Fibroblast of lung (primary cell): Measurements from ENCODE around the gene CCDC6. TPM values are rescaled to one million over a fixed set of nuclear protein-coding genes. Genes with fewer than 3 reads are reported as not detected.

ENCODE experiments used
- DNase-seq, 2 donors: peaks; one replicate each; pipeline versions ENCODE4 v3.0.0 to v3.0.0-alpha.2; 2010; ENCODE audit warnings: low read depth in 2 of 2
- H2AFZ ChIP-seq: 2 replicates; pipeline ENCODE4 v1.5.1; 2012; ENCODE audit warnings: low read length, control low read depth, inconsistent platforms
- H3K27ac ChIP-seq: 2 replicates; pipeline ENCODE4 v1.5.1; 2011; ENCODE audit warnings: low read length, control low read depth; ENCODE audit not compliant: insufficient read depth
- H3K27me3 ChIP-seq: 2 replicates; pipeline ENCODE4 v1.5.1; 2011; ENCODE audit warnings: mild to moderate bottlenecking, low read length; ENCODE audit not compliant: control insufficient read depth, insufficient read depth
- H3K36me3 ChIP-seq: 2 replicates; pipeline ENCODE4 v1.5.1; 2011; ENCODE audit warnings: low read length; ENCODE audit not compliant: control insufficient read depth, insufficient read depth
- H3K4me1 ChIP-seq: 2 replicates; pipeline ENCODE4 v1.5.1; 2011; ENCODE audit warnings: low read length; ENCODE audit not compliant: control insufficient read depth, insufficient read depth; ENCODE audit errors: extremely low read depth
- H3K4me2 ChIP-seq: 2 replicates; pipeline ENCODE4 v1.5.1; 2011; ENCODE audit warnings: low read length, control low read depth; ENCODE audit not compliant: insufficient read depth; ENCODE audit errors: extremely low read depth
- H3K4me3 ChIP-seq, 4 experiments: fragments of 200-600 bp in 1 of 4; sonication (generic) in 1 of 4; replicated peaks in 1 of 4; 2 replicates each; pipeline ENCODE4 v1.5.1; 2011 to 2016; ENCODE audit warnings: low read length in 4 of 4, low read depth in 3 of 4, mild to moderate bottlenecking in 3 of 4, control low read depth in 2 of 4, inconsistent platforms in 1 of 4, mixed read lengths in 1 of 4; ENCODE audit not compliant: insufficient read depth in 1 of 4; ENCODE audit errors: control extremely low read depth in 1 of 4
- H3K79me2 ChIP-seq: 2 replicates; pipeline ENCODE4 v1.5.1; 2012; ENCODE audit warnings: mild to moderate bottlenecking, low read length, inconsistent platforms; ENCODE audit not compliant: control insufficient read depth, insufficient read depth
- H3K9ac ChIP-seq: 2 replicates; pipeline ENCODE4 v1.5.1; 2011; ENCODE audit warnings: mild to moderate bottlenecking, low read length, control low read depth; ENCODE audit not compliant: insufficient read depth
- H3K9me3 ChIP-seq: 2 replicates; pipeline ENCODE4 v1.5.1; 2012; ENCODE audit warnings: low read depth, low read length; ENCODE audit not compliant: control insufficient read depth, insufficient read depth
- H4K20me1 ChIP-seq: 2 replicates; pipeline ENCODE4 v1.5.1; 2011; ENCODE audit warnings: low read length; ENCODE audit not compliant: control insufficient read depth, insufficient read depth; ENCODE audit errors: extremely low read depth
- EZH2 ChIP-seq: IDR thresholded peaks from 2 replicates; pipeline ENCODE4 v1.5.1; 2012; ENCODE audit warnings: low read length, control low read depth, mild to moderate bottlenecking; ENCODE audit errors: missing control alignments
- polyA plus RNA-seq, 2 donors: library from polyadenylated mRNA; depleted of rRNA in 1 of 2; stranded (reverse) in 1 of 2; unstranded in 1 of 2; fragments of >200 nt; gene quantifications; 2 replicates each; pipeline ENCODE4 v1.2.1, GENCODE V29; 2011 to 2012; ENCODE audit warnings: missing spikeins in 1 of 2
- total RNA-seq: library from RNA; depleted of rRNA; stranded (reverse); fragments of >200 nt; gene quantifications from 2 replicates; pipeline ENCODE4 v1.2.1, GENCODE V29; 2014
- TF ChIP-seq, protein P1 (sequence below), 2 donors: IDR thresholded peaks in 1 of 2; conservative IDR thresholded peaks in 1 of 2; 1 replicate in 1 of 2; 2 replicates in 1 of 2; pipeline ENCODE4 v1.5.1; 2011 to 2012; ENCODE audit warnings: low read length in 2 of 2, control low read depth in 1 of 2, inconsistent platforms in 1 of 2, low read depth in 1 of 2, mild to moderate bottlenecking in 1 of 2

Gene CCDC6
- total and polyA plus RNA-seq, 2 donors (not counting 1 experiment from before 2014, with no cell fraction given) = 35.5 to 51.2 TPM

DNA sequence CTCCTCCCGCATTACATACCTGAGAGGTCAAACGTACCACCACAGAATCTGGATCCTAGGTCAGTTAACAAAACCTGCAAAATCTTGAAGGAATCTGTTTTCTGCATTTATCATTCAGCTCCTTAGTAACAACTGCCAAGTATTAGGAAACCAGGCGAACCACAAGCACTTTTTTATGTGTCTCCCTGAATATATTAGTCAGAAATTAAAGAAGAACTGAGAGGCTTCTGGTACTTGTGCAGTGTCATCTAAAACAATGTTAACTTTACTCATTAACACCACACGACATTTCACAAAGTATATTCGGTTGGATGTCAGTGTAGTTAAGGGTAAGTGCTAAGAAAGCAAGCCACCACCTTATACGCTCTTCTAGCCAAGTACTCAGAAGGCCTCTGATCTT, 2.5 kb downstream of the CCDC6 start:
- H4K20me1 ChIP-seq = no peaks in the 10 kb centered on the region

DNA sequence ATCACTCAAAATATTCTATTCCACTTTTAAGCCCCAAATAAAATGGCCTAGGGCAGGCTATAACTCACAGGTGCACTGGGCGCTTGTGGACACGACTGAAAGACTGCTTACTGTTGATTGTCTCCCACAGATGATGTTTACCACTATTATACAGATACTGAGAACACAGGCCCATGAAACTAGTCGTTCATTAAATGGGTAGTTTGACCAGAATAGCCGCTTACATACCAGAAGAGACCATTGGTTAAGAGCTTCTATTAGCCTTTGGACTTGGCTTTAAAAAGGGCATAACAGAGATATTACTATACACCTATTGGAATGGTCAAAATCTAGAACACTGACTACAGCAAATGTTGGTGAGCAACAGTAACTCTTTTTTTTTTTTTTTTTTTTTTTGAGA, 4.3 kb downstream of the CCDC6 start:
- H3K9ac ChIP-seq = no peak overlapping the region
- peaks cover 2% of the 10 kb centered on the region for H3K36me3 ChIP-seq
- no peak overlapping the region for H3K4me2 ChIP-seq
- H2AFZ ChIP-seq = no peak overlapping the region
- H3K9me3 ChIP-seq = no peaks in the 10 kb centered on the region
- TF ChIP-seq, protein P1, sequence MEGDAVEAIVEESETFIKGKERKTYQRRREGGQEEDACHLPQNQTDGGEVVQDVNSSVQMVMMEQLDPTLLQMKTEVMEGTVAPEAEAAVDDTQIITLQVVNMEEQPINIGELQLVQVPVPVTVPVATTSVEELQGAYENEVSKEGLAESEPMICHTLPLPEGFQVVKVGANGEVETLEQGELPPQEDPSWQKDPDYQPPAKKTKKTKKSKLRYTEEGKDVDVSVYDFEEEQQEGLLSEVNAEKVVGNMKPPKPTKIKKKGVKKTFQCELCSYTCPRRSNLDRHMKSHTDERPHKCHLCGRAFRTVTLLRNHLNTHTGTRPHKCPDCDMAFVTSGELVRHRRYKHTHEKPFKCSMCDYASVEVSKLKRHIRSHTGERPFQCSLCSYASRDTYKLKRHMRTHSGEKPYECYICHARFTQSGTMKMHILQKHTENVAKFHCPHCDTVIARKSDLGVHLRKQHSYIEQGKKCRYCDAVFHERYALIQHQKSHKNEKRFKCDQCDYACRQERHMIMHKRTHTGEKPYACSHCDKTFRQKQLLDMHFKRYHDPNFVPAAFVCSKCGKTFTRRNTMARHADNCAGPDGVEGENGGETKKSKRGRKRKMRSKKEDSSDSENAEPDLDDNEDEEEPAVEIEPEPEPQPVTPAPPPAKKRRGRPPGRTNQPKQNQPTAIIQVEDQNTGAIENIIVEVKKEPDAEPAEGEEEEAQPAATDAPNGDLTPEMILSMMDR (conservative IDR thresholded peaks at IDR 0.05 in 1 of 2, IDR thresholded peaks at IDR 0.05 in 1 of 2; ENCODE audit: low read depth in 1 of 2, low read length in 2 of 2) = no peak
- TF ChIP-seq EZH2 = no peak
- H3K4me1 ChIP-seq = peaks cover 7% of the 10 kb centered on the region
- no peaks in the 10 kb centered on the region for H4K20me1 ChIP-seq
- H3K27ac ChIP-seq = no peak overlapping the region
- peaks cover 72% of the 10 kb centered on the region for H3K79me2 ChIP-seq
- DNase-seq = no peak
- no peaks in the 10 kb centered on the region for H3K27me3 ChIP-seq
- H3K4me3 ChIP-seq = no peak overlapping the region

More for the DNA sequence above, 2.5 kb downstream of the CCDC6 start:
- Histone ChIP-seq H3K27ac (no peak overlapping the region), H3K27me3 (no peaks in the 10 kb centered on the region), H3K36me3 (peaks cover 2% of the 10 kb centered on the region), H3K9me3 (no peaks in the 10 kb centered on the region), H3K4me3 (peak overlapping the region in 3 of 4 experiments; percentile 79 to 95 (median 92)), H2AFZ (no peak overlapping the region), H3K4me1 (peaks cover 7% of the 10 kb centered on the region), H3K9ac (no peak overlapping the region), H3K4me2 (peak overlapping the region; percentile 94), H3K79me2 (peaks cover 64% of the 10 kb centered on the region)
- TF ChIP-seq, protein P1 (conservative IDR thresholded peaks at IDR 0.05 in 1 of 2, IDR thresholded peaks at IDR 0.05 in 1 of 2; ENCODE audit: low read depth in 1 of 2, low read length in 2 of 2) = no peak
- no peak for TF ChIP-seq EZH2
- peak; percentile 39 to 56 for DNase-seq

DNA sequence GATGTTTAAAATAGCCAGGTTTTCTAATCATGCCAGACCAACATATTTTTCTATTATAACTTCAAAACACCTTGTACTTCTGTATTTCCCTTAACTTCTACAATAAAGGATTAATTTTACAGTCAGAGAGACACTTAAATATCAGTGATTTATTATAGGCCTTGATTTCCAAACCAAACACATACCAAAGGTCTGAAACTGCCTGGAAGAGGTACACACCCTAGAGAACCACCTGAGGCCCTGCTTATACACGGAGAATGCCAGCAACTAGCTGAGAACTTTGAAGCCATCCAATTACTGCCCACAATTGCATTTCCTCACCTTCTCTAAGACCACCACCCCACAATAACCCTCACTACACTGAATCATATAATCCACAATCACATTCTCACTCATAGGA, 4.9 kb downstream of the CCDC6 start:
- no peak overlapping the region for H3K27ac ChIP-seq
- H3K9ac ChIP-seq = no peak overlapping the region
- no peak for TF ChIP-seq EZH2
- TF ChIP-seq, protein P1 (conservative IDR thresholded peaks at IDR 0.05 in 1 of 2, IDR thresholded peaks at IDR 0.05 in 1 of 2; ENCODE audit: low read depth in 1 of 2, low read length in 2 of 2) = no peak
- no peak overlapping the region for H2AFZ ChIP-seq
- H3K27me3 ChIP-seq = no peaks in the 10 kb centered on the region
- no peaks in the 10 kb centered on the region for H4K20me1 ChIP-seq
- peak in 1 of 2 donors; percentile 22 for DNase-seq
- peaks cover 72% of the 10 kb centered on the region for H3K79me2 ChIP-seq
- peaks cover 7% of the 10 kb centered on the region for H3K4me1 ChIP-seq
- H3K36me3 ChIP-seq = peaks cover 2% of the 10 kb centered on the region
- H3K9me3 ChIP-seq = no peaks in the 10 kb centered on the region
- H3K4me2 ChIP-seq = no peak overlapping the region
- H3K4me3 ChIP-seq = no peak overlapping the region
